Myocyte (in vitro differentiated cells): ENCODE results near the gene MAGEE2. TPM values are rescaled to one million over a fixed set of nuclear protein-coding genes. Genes with fewer than 3 reads are reported as not detected.
"Not testable (repeated sequence)": the region's sequence is repeated elsewhere in the genome, so short reads cannot be mapped to it uniquely, and the experiment has no call there.

Source experiments
- DNase-seq: peaks from one replicate; pipeline ENCODE4 v3.0.0-alpha.2; 2012; ENCODE audit warnings: low read depth
- polyA plus RNA-seq: library from polyadenylated mRNA; unstranded; fragments of >200 nt; gene quantifications from one replicate; pipeline ENCODE4 v1.2.1, GENCODE V29; 2012; ENCODE audit warnings: missing spikeins
- total RNA-seq: library from RNA; depleted of rRNA; stranded (reverse); fragments of >200 nt; gene quantifications from 2 replicates; pipeline ENCODE4 v1.2.3, GENCODE V29; 2014

The MAGEE2 gene, protein sequence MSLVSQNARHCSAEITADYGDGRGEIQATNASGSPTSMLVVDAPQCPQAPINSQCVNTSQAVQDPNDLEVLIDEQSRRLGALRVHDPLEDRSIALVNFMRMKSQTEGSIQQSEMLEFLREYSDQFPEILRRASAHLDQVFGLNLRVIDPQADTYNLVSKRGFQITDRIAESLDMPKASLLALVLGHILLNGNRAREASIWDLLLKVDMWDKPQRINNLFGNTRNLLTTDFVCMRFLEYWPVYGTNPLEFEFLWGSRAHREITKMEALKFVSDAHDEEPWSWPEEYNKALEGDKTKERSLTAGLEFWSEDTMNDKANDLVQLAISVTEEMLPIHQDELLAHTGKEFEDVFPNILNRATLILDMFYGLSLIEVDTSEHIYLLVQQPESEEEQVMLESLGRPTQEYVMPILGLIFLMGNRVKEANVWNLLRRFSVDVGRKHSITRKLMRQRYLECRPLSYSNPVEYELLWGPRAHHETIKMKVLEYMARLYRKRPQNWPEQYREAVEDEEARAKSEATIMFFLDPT
- total RNA-seq: not detected in 2 replicates
- polyA plus RNA-seq: 0.03 TPM

DNA sequence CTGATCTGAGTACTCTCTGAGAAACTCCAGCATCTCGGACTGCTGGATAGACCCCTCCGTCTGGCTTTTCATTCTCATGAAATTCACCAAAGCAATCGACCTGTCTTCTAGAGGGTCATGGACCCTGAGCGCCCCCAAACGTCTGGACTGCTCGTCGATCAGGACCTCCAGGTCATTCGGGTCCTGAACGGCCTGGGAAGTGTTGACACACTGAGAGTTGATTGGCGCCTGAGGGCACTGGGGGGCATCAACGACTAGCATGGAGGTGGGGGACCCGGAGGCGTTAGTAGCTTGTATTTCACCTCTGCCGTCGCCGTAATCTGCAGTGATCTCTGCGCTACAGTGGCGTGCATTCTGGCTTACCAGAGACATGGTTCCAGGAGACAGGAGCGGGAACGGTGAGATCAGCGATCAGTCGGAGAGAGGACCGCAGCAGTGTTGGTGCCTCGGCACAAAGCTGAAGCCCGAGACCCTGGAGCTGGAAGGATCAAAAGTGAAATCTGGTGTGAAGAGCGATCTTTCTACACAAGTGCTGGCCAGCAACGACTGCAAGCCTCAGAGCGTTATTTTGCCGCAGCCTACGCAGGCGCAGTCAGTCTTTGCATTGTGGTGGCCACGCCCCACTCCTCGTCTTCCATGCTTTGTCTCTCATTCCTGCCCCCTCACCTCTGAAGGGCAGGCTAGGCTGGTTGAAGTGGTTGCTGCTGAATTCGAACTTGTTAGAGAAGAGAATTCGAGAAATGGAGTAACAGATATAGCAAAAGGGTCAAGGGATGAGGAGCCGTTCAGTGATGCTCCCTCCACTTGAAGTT, at the start of gene MAGEE2:
TSS of gene MAGEE2 (minus strand) at position 575 of the 812 bp plus-strand sequence. CDS start at position 372, 203 bp downstream.
- no peak for DNase-seq

DNA sequence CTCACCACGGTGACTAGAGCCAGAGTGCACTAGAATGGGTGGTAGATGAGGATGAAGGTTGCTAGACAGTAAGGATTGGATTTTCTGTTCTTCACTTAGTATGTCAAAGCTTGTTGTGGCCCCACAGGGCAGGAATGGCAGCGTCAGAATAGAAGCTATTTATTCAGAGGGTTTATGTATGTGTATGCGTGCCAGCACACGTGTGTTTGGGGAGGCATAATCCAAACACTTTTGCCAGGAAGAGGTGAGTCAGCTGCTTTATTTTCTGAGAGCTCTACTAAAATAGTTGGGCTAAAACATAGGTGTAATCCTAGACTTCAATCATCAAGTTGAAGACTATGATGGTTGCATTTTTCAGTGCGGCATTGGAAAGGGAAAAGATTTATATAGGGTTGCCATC, 1.2 kb upstream of the MAGEE2 start:
- no peak for DNase-seq

DNA sequence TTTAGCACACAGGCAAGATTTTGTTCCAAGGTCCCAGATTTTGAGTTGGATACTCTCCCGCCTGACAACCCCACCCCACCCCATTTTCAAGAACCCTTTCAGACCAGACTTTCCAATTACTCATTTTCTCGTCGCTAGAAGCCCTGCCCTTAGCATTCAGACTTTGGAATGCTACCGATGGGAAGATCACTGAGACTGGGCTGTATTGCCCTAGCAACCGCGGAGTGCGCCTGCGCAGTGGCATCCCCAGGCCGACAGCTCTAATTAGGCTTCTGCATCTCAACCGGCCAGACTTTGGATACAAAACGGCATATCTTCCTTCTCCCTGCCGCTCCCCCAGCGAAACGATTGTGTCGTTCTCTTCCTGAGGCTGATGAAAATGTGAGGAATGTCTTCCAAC, 3.4 kb downstream of the MAGEE2 start:
- no peak for DNase-seq

DNA sequence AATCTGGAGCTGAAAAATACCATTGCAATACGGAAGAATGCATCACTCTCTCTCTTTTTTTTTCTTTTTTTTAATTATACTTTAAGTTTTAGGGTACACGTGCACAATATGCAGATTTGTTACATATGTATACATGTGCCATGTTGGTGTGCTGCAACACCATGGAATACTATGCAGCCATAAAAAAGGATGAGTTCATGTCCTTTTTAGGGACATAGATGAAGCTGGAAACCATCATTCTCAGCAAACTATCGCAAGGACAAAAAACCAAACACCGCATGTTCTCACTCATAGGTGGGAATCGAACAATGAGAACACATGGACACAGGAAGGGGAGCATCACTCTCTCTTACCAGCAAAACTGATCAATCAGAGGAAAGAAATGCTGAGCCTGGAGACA, 17.0 kb downstream of the MAGEE2 start:
- not testable (repeated sequence) for DNase-seq

DNA sequence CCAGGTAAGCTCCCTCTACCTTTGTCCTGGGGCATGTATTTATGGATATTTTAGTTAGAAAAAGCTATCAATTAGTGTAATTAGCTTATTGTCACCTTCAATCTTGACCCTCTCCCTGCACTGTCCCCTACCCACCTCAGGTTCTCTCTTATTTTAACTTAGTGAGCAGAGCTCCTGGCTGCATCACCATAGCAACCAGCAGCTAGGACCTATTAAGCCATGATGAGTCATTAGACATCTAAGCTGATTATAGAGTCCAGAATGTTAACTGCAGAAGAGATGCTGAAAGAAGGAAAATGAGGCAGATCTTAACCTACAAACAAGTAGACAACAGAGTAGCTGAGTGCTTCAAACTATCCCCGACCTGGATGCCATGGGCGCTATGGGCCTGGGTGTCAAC, 36.6 kb downstream of the MAGEE2 start:
- DNase-seq: no peak

DNA sequence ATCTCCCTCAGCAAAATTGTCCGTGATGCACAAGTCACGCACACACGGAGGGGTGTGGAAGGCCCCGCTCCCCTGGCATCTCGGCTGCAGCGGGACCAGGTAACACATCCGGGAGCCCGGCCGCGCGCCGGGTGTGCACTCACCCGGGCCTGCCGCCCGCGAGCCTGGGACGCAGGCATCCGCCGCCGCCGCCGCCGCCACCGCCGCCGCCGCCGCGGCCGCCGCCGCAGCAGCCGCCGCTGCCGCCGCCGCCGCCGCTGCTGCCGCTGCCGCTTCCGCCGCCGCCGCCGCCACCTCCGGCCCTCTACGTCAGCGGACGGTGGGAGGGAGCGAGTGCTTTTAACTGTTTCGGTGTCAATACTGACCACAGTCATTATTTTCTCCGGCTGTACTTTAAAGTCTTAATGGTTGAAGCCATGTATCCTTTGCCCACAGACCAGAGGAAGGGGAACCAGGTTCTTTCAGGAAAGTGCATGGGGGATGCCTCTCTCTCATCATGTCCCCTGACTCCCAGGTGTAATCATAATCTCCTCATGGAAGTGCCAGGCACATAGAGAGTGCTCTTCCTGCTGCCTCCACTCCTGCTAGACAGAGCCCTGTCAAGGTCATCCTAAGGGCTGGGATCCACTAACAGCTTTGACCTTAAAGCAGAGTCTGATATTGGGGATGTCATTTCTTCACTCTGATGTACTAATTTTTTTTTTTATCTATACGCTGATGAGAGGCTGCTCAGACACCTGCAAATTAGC, 38.0 kb downstream of the MAGEE2 start:
- no peak for DNase-seq
